RKO (cell line): ENCODE data around the gene PSRC1.

Source experiments
- DNase-seq: peaks from one replicate; pipeline ENCODE4 v3.0.0-alpha.2; 2016; ENCODE audit warnings: low spot score

The PSRC1 gene

DNA sequence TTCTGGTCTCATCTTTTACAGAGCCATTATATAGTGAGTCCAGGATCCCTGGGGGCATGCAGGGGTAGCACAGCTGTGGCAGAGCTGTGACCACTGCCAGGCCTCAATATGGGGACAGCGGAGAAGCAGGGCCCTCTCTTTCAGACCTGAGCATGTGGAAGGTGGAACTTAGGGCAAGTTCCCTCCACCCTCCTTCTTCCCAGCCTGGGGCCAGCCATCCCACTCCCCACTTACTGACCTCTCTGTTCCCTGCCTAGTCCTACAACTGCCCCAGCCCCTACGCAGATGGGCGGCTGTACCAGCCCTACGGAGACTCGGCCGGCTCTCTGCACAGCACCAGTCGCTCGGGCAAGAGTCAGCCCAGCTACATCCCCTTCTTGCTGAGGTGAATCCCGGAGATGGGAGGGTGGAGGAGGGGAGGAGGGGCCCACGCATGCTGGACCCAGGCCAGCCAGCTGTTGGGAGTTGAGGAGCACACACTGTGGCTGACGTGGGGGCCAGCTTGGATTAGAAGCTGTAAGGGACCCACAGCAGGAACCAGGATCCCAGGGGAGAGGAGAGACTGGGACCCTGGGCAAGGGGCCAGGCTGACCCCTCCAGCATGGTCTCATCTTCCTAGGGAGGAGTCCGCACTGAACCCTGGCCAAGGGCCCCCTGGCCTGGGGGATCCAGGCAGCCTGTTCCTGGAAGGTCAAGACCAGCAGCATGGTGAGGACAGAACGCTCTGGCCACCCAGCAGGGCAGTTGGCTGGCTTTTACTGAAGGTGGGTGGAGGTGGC lies 10.7 kb downstream of the PSRC1 start:
- no peak for DNase-seq

DNA sequence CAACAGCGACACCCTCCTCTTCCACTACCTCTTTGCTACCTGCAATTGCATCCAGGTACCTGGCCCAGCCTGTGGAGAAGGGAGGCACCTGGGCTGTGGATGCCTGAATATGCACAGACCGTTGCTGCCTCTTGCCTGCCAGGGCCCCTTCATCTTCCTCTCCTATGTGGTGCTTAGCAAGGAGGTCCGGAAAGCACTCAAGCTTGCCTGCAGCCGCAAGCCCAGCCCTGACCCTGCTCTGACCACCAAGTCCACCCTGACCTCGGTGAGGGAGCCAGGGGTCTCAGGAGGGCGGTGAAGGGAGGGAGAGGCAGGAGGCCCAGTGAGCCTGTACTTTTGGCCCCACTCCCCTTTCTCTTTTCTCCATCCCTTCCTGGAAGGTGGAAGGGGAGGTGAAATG lies 11.5 kb downstream of the PSRC1 start:
- DNase-seq = no peak

DNA sequence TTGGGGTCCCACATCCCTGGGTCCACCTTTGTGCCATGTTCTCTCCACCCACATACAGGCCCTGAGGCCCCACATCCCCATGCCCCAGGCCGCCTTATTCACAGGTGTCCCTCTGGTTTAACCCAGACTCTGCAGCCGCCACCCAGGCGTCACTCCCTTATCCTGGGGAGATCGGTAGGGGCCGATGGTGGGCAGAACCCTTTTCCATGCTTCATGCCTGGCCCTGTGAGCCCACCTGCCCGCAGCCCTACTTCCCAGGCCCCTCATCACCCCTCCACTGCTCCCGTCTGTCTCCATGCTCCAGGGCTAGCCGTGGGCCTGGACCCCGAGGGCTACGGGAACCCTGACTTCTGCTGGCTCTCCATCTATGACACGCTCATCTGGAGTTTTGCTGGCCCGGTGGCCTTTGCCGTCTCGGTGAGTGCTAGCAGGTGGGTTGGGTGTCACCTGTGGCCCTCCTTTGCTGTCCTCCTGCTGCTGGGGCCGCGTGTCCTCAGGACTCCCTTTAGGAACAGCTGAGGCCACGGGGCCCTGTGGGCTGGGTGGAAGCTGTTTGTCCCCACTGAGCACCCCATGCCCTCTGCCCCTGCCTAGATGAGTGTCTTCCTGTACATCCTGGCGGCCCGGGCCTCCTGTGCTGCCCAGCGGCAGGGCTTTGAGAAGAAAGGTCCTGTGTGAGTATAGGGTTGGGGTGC lies 12.2 kb downstream of the PSRC1 start:
- no peak for DNase-seq

DNA sequence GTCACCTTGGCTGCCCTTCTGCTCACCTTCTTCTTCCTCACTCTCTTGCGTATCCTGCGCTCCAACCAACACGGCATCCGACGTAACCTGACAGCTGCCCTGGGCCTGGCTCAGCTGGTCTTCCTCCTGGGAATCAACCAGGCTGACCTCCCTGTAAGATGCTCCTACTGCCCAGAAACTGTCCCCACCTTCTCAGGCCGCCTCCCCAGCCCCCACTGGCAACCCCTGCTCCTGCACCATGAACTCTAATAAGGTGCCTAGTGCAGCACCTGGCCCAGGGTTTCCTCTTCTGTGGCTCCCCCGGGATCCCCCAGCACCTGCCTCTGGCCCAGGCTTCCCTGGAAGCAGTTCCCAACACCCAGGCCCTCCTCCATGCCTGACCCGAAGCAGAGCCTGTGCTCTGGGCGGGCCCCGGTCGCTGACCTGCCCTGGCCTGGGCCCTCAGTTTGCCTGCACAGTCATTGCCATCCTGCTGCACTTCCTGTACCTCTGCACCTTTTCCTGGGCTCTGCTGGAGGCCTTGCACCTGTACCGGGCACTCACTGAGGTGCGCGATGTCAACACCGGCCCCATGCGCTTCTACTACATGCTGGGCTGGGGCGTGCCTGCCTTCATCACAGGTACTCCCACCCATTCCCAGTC lies 12.8 kb downstream of the PSRC1 start:
- no peak for DNase-seq

DNA sequence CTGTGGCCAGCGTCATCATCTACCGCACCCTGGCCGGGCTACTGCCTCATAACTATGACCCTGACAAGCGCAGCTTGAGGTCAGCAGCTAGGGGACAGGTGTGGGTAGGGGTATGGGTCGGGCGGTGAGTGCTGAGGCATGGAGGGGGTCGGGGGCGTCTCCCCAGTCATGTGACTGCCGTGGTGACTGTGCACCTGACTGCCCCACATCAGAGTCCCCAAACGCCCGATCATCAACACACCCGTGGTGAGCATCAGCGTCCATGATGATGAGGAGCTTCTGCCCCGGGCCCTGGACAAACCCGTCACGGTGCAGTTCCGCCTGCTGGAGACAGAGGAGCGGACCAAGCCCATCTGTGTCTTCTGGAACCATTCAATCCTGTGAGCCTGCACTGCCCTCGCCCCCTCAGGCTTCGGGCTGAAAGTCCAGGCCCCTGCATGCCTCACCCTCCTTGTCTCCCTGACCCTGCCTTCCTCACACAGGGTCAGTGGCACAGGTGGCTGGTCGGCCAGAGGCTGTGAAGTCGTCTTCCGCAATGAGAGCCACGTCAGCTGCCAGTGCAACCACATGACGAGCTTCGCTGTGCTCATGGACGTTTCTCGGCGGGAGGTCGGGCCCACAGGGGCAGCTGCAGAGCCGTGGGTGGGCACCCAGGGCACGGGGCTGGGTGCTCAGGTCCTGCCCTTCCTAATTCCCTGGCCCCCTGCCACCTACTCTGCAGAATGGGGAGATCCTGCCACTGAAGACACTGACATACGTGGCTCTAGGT lies 13.5 kb downstream of the PSRC1 start:
- DNase-seq = no peak

DNA sequence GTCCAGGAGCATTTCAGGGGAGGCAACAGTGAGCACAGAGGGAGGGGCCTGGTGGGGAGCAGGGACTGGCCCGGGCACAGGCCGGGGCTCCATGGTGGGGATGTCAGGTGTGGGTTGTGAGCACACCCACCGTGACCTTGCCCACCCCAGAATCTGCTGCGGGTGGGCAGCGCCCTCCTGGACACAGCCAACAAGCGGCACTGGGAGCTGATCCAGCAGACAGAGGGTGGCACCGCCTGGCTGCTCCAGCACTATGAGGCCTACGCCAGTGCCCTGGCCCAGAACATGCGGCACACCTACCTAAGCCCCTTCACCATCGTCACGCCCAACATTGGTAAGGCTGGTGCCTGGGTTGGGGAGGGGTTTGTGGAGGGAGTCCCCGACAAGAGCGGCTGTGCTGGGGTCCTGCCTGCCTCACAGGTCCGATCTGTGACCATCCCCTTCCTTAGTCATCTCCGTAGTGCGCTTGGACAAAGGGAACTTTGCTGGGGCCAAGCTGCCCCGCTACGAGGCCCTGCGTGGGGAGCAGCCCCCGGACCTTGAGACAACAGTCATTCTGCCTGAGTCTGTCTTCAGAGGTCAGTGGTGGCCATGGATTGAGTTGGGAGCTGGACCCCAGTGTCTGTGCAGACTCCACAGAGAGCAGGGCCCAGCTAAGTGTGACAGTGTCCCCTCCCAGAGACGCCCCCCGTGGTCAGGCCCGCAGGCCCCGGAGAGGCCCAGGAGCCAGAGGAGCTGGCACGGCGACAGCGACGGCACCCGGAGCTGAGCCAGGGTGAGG lies 14.3 kb downstream of the PSRC1 start:
- DNase-seq = no peak

DNA sequence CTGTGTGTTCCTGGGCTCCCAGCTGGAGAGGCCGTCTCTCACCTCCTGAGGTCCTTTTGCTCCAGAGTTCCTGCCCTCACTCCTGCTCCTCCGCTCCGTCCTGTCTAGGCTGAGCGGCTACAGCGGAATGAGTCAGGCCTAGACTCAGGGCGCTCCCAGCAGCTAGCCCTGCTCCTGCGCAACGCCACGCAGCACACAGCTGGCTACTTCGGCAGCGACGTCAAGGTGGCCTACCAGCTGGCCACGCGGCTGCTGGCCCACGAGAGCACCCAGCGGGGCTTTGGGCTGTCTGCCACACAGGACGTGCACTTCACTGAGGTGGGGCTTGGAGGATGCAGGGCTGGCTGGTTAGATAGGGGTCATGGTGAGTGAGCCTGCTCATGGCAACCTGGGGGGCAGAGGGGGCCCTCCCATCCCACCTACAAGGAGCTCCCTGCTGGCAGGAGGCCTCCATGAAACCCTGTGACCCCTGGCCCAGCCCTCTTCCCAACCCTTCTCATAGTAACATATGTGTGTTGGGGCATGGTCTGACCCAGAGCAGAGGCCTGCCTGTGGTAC lies 15.1 kb downstream of the PSRC1 start:
- no peak for DNase-seq

DNA sequence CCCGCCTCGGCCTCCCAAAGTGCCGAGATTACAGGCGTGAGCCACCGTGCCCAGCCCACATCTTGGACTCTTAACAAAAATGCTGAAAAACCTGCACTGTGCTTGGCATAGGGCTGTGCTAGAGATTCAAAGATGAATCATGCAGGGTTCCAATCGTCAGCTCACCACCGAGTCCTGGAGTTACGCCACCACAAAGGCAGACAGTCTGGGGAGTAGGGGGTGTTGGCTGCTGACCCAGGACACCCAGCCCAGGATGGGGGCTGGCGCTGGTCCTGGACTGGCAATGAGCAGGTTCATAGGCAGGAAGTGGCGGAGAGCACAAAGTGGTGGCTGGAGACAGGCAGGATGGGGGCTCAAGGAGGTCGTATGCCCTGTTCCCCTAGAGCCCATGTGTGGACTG lies 16.0 kb downstream of the PSRC1 start:
- DNase-seq = no peak

DNA sequence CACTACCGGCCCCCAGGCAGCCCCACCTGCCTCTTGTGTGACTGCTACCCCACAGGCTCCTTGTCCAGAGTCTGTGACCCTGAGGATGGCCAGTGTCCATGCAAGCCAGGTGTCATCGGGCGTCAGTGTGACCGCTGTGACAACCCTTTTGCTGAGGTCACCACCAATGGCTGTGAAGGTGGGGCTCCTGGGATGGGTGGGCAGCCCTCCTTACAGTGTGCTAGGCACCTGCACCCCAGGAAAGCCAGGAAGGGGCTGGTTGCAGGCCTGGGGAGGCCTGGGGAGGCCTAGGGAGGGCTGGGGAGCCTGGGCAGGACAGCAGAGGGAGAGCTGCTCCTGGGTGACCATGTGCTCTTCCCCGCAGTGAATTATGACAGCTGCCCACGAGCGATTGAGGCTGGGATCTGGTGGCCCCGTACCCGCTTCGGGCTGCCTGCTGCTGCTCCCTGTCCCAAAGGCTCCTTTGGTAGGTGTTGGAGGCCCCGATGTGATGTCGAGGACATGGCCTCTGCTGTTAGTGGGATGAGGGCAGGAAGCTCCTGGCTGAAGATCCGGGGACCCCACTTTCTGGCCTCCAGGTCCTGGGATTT lies 17.1 kb downstream of the PSRC1 start:
- no peak for DNase-seq

DNA sequence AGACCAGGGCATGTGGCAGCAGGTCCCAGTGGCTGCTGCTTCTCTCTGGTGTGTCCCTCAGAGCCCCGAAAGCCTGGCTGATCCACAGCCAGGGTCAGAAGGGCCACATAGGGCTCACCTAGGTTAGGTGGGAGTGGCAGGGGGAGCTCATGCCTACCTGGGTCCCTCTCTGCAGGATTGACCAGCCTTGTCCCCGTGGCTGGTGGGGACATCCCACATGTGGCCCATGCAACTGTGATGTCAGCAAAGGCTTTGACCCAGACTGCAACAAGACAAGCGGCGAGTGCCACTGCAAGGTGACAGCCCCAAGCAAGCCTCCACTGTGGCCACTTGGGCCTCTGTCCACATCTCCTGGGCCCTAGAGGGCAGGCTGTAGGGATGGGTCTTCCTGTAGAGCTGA lies 17.9 kb downstream of the PSRC1 start:
- no peak for DNase-seq

DNA sequence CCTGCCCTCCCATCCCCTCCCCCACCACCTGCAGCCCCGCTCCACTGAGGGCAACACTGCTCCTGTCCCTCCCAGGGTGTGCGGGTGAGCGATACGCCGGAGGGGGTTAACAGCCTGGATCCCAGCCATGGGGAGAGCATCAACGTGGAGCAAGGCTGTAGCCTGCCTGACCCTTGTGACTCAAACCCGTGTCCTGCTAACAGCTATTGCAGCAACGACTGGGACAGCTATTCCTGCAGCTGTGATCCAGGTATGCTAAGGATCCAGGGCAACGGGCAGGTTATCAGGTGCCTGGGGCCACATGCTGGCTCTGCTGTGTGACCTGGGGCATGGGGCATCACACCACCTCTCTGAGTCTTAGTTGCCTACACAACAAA lies 18.6 kb downstream of the PSRC1 start:
- no peak for DNase-seq

DNA sequence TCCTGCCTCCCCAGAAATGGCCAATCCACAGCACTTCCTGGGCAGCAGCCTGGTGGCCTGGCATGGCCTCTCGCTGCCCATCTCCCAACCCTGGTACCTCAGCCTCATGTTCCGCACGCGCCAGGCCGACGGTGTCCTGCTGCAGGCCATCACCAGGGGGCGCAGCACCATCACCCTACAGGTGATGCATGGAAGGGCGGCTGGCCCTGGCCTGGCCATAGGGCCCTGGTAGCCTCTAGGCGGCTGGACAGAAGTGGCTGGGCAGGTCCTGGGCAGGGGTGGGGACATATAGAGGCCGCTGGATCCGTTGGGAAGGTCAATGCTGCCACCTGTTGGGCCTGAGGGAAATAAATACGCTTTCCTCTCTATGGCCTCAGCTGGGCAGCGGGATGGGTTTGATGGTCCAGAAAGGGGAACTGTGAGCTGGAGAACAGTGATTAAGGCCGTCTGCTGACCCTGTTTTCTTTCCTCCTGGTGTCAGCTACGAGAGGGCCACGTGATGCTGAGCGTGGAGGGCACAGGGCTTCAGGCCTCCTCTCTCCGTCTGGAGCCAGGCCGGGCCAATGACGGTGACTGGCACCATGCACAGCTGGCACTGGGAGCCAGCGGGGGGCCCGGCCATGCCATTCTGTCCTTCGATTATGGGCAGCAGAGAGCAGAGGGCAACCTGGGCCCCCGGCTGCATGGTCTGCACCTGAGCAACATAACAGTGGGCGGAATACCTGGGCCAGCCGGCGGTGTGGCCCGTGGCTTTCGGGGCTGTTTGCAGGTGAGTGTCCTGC lies 19.2 kb downstream of the PSRC1 start:
- peak; percentile 74 for DNase-seq

DNA sequence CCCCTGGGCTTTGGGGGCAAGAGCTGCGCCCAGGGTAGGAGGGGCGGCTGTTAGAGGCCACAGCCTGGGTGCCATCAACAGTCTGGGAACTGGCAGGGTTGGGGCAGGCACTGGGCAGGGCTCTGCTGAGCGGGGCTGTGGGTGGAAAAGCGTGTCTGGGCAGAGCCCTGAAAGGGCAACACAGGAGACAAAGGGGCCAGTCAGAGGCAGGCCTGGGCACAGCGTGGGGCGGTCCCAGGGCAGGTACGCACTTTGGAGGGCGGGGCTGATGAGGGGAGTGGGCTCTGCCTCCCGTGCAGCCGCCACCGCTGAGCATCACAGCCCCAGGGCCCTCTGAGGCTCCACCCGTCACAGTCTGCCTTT lies 19.7 kb downstream of the PSRC1 start:
- DNase-seq = no peak

DNA sequence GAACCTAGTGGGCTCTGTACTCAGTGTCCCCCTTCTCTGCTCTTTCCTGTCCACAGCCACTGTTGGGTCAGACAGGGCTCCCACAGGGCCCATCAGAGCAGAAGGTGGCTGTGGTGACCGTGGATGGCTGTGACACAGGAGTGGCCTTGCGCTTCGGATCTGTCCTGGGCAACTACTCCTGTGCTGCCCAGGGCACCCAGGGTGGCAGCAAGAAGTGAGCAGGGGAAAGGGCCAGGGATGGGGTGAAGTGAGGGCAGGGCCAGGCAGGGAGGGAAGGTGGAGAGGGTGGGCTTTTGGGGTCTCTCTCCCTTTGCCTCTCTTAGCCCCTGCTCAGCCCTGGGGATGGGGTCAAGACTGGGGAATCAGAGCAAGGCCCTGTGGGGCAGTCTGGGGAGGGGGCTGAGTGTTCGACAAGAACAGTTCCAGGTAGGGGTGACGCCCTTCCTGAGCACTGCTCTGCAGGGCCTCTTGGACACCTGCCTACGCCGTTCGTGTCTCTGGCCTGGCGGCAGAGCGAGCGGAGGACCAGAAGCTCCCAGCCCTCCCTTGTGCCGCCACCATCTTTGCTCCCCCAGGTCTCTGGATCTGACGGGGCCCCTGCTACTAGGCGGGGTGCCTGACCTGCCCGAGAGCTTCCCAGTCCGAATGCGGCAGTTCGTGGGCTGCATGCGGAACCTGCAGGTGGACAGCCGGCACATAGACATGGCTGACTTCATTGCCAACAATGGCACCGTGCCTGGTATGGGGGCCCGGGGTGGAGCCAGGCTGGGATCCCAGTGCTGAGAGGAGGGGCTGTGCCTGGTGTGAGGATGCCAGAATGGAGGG lies 20.5 kb downstream of the PSRC1 start:
- DNase-seq = no peak

DNA sequence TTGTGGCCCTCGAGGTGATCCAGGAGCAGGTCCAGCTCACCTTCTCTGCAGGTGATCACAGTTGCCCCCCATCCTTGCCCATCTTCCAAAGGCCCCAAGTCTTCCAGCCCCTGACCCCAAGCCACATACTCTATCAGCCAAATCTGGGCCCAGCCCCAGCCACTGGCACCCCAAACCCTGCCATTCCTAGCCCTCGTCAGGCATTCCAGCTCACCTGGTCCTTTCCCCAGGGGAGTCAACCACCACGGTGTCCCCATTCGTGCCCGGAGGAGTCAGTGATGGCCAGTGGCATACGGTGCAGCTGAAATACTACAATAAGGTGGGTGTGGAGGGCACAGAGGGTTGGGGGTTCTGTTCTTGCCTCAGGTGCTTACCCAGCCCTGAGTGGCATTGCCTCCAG lies 21.4 kb downstream of the PSRC1 start:
- DNase-seq = no peak

DNA sequence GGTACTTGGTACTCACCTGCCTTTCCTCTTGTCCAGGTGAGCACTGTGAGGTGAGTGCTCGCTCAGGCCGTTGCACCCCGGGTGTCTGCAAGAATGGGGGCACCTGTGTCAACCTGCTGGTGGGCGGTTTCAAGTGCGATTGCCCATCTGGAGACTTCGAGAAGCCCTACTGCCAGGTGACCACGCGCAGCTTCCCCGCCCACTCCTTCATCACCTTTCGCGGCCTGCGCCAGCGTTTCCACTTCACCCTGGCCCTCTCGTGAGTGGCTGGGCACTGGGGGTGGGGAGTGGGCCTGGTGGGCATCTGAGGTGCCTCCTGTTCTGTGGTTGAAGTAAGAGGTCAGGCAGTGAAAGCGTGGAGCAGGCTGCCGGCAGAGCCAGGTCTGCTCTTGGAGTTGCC lies 21.9 kb downstream of the PSRC1 start:
- DNase-seq = no peak

DNA sequence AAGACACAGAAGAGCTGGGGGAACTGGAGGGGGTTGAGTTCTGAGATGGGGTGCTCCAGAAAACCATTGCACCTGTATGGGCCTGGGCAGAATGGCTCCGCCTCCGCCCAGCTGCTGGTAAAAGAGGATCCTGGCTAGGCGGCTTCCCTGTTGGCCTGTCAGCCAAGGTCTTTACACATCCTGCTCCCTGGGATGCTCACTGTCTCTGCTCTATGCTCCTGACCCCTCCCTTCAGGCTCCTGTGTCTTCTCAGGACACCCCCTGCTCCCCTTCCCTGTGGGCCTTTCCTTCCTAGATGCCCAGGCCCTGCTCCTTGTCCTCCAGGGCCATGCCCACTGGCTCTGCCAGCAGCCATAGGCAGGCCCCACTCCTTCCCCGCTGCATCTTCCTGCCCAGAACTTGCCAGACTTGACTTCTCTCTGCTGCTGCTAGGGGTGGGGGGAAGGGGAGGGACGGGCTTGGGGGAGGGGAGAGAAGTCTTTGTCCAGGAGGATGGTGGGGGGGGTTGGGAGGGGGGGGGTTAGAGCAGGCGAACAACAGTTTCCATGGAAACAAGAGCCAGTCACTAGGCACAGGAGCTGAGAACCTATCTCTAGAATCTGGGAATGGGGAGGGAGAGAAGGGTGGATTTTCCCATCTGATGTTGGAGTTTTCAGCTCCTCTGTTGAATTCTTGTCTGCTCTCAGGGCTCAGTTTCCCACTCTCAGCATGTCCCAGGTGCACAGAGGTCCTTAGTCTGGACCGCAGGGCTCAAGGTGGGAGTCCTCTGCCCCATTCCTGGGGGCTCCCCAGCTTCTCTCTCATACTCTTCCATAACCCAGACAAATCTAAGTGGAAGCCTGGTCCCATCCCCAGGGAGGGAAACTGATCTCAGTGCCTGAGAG lies 23.0 kb downstream of the PSRC1 start:
- DNase-seq = no peak
